DND-41 (cell line): Measurements from ENCODE around the gene TTLL11.

Experiments used
- EZH2 ChIP-seq: IDR thresholded peaks from 3 replicates; pipeline ENCODE4 v1.6.1; 2012; ENCODE audit warnings: borderline replicate concordance, low read depth, mild to moderate bottlenecking, moderate library complexity, low read length, inconsistent platforms; ENCODE audit not compliant: severe bottlenecking
- TF ChIP-seq, protein P1 (sequence below): IDR thresholded peaks from 2 replicates; pipeline ENCODE4 v1.5.1; 2012; ENCODE audit warnings: borderline replicate concordance, low read length, moderate library complexity, mild to moderate bottlenecking; ENCODE audit not compliant: poor library complexity, severe bottlenecking; ENCODE audit errors: extremely low read depth

DNA sequence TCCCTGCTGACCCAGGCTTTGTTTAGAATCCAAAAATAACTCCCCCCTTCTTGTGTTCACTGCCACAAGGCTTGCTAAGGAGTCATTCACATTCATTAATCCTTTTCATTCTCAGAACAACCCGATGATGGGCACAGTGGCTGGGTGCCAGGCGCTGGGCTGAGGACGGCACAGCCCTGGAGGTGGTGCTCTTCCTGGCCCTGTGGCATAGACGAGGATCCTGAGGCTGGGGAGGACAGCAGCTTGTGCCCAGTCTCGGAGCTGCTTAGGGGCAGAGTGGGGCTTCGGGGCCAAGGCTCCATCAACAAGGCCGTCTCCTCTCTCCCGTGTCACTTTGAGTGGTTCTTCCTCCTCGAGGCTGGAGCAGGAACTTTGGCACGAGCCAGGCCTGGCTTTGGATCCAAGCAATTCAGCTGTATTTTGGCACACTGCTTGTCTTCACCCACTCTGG lies 166.7 kb downstream of the TTLL11 start:
- TF ChIP-seq, protein P1, sequence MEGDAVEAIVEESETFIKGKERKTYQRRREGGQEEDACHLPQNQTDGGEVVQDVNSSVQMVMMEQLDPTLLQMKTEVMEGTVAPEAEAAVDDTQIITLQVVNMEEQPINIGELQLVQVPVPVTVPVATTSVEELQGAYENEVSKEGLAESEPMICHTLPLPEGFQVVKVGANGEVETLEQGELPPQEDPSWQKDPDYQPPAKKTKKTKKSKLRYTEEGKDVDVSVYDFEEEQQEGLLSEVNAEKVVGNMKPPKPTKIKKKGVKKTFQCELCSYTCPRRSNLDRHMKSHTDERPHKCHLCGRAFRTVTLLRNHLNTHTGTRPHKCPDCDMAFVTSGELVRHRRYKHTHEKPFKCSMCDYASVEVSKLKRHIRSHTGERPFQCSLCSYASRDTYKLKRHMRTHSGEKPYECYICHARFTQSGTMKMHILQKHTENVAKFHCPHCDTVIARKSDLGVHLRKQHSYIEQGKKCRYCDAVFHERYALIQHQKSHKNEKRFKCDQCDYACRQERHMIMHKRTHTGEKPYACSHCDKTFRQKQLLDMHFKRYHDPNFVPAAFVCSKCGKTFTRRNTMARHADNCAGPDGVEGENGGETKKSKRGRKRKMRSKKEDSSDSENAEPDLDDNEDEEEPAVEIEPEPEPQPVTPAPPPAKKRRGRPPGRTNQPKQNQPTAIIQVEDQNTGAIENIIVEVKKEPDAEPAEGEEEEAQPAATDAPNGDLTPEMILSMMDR = no peak
- TF ChIP-seq EZH2 = no peak
